Globus pallidus (tissue), 1 donor: ENCODE results near the gene PCCA.
"Not testable (repeated sequence)": the region's sequence is repeated elsewhere in the genome, so short reads cannot be mapped to it uniquely, and the experiment has no call there.

Source experiments
- DNase-seq: peaks from one replicate; pipeline ENCODE4 v3.0.0-alpha.2; 2015; ENCODE audit warnings: low spot score

The PCCA gene

GRCh38 chr13:100544866-100545683 lies 456.2 kb downstream of the PCCA start:
- no peak for DNase-seq

GRCh38 chr13:100545684-100546061 lies 456.8 kb downstream of the PCCA start:
- DNase-seq: no peak

GRCh38 chr13:100546713-100547405 lies 458.0 kb downstream of the PCCA start:
- DNase-seq: no peak

- no peak for DNase-seq
Observed at GRCh38 chr13:100547791-100548201, 458.9 kb downstream of the PCCA start.

GRCh38 chr13:100549316-100549715 lies 460.4 kb downstream of the PCCA start:
- DNase-seq: peak; percentile 31

- DNase-seq: no peak
Observed at GRCh38 chr13:100552755-100553154, 463.9 kb downstream of the PCCA start.

GRCh38 chr13:100559886-100560285 lies 471.0 kb downstream of the PCCA start:
- DNase-seq: no peak

- peak; percentile 36 for DNase-seq
Observed at GRCh38 chr13:100560498-100561157, 471.7 kb downstream of the PCCA start.

GRCh38 chr13:100561158-100561499 lies 472.2 kb downstream of the PCCA start:
- DNase-seq: no peak

- no peak for DNase-seq
Observed at GRCh38 chr13:100561599-100562204, 472.8 kb downstream of the PCCA start.

- no peak for DNase-seq
Observed at GRCh38 chr13:100563779-100564178, 474.9 kb downstream of the PCCA start.

GRCh38 chr13:100564444-100565223 lies 475.7 kb downstream of the PCCA start:
- DNase-seq: no peak

- no peak for DNase-seq
Observed at GRCh38 chr13:100565286-100565685, 476.4 kb downstream of the PCCA start.

GRCh38 chr13:100566543-100566942 lies 477.6 kb downstream of the PCCA start:
- no peak for DNase-seq

- peak; percentile 79 for DNase-seq
Observed at GRCh38 chr13:100573121-100573520, 484.2 kb downstream of the PCCA start.

GRCh38 chr13:100577239-100577638 lies 488.3 kb downstream of the PCCA start:
- DNase-seq: not testable (repeated sequence)
